PC-9 (cell line): ENCODE results near the gene PLB1. TPM values are rescaled to one million over a fixed set of nuclear protein-coding genes. Genes with fewer than 3 reads are reported as not detected.

Experiments used
- BruUV-seq: library from RNA; stranded (reverse); fragments of 400-500 nt; replicated peaks from 2 replicates; lab custom pipeline; 2021; lab: Mats Ljungman, UMichigan
- CTCF ChIA-PET: fragments of 300-600 bp; sonication (Branson Sonifier 250); formaldehyde crosslinking; loops from one replicate; lab custom pipeline; 2022; ENCODE audit warnings: antibody characterized with exemption; lab: Charles Lee
- POLR2A ChIA-PET: fragments of 300-600 bp; sonication (Branson Sonifier 250); formaldehyde crosslinking; loops from one replicate; lab custom pipeline; 2022; ENCODE audit warnings: antibody characterized with exemption; ENCODE audit not compliant: unreplicated experiment; lab: Charles Lee
- DNase-seq, 2 experiments: peaks; one replicate each; pipeline versions ENCODE4 v3.0.0 to v3.0.0-alpha.2; 2015 to 2022; ENCODE audit warnings: mixed read lengths in 1 of 2
- H2AFZ ChIP-seq: fragments of 200-600 bp; sonication (generic); 2 replicates; pipeline ENCODE4 v1.8.1; 2017; ENCODE audit warnings: antibody characterized with exemption
- H3F3A ChIP-seq: fragments of 200-600 bp; sonication (generic); 2 replicates; pipeline ENCODE4 v1.8.1; 2017; ENCODE audit warnings: antibody characterized with exemption, mild to moderate bottlenecking, low read depth; ENCODE audit not compliant: insufficient read depth
- H3K27ac ChIP-seq: fragments of 200-600 bp; sonication (generic); 2 replicates; pipeline ENCODE4 v1.6.1; 2016; ENCODE audit warnings: mixed run types
- H3K27me3 ChIP-seq: fragments of 200-600 bp; sonication (generic); 2 replicates; pipeline ENCODE4 v1.6.1; 2016; ENCODE audit warnings: low read depth, mixed run types; ENCODE audit not compliant: insufficient read depth
- H3K36me3 ChIP-seq: fragments of 200-600 bp; sonication (generic); 2 replicates; pipeline ENCODE4 v1.6.1; 2016; ENCODE audit warnings: low read depth, mixed run types
- H3K4me1 ChIP-seq: fragments of 200-600 bp; sonication (generic); replicated peaks from 2 replicates; pipeline ENCODE4 v1.6.1; 2016; ENCODE audit warnings: mixed run types; ENCODE audit not compliant: insufficient read depth
- H3K4me2 ChIP-seq: fragments of 200-600 bp; sonication (generic); 2 replicates; pipeline ENCODE4 v1.6.1; 2017; ENCODE audit warnings: mixed run types
- H3K4me3 ChIP-seq: fragments of 200-600 bp; sonication (generic); 2 replicates; pipeline ENCODE4 v1.6.1; 2016; ENCODE audit warnings: mixed run types
- H3K79me2 ChIP-seq: fragments of 200-600 bp; sonication (generic); 2 replicates; pipeline ENCODE4 v1.6.1; 2017; ENCODE audit warnings: low read depth, mixed run types
- H3K9me2 ChIP-seq: fragments of 200-600 bp; sonication (generic); 2 replicates; pipeline ENCODE4 v1.8.1; 2017; ENCODE audit warnings: mild to moderate bottlenecking; ENCODE audit not compliant: insufficient read depth
- H3K9me3 ChIP-seq: fragments of 200-600 bp; sonication (generic); 2 replicates; pipeline ENCODE4 v1.8.1; 2016; ENCODE audit warnings: low read depth; ENCODE audit not compliant: insufficient read depth
- H4K20me1 ChIP-seq: fragments of 200-600 bp; sonication (generic); 2 replicates; pipeline ENCODE4 v1.8.1; 2017; ENCODE audit not compliant: insufficient read depth
- CTCF ChIP-seq: fragments of 200-600 bp; sonication (generic); conservative IDR thresholded peaks from 2 replicates; pipeline ENCODE4 v1.6.1; 2017; ENCODE audit warnings: mixed run types, antibody characterized with exemption, mild to moderate bottlenecking, moderate library complexity
- EZH2 ChIP-seq: fragments of 200-600 bp; sonication (generic); IDR thresholded peaks from 2 replicates; pipeline ENCODE4 v1.8.0; 2017; ENCODE audit warnings: antibody characterized with exemption, low read depth
- intact Hi-C: fragments of 100-400 bp; cut with micrococcal nuclease; formaldehyde crosslinking; loops from one replicate; pipeline ENCODE4 v1.10.0; 2022; ENCODE audit not compliant: unreplicated experiment
- total RNA-seq: library from RNA; stranded (reverse); gene quantifications from 2 replicates; pipeline ENCODE4 v1.2.3, GENCODE V29; 2021

Gene PLB1
- total RNA-seq, 1 experiment from 2014 or later, result 2.7 TPM

GRCh38 chr2:28582152-28582551 is 86.3 kb downstream of the PLB1 start:
- ChIA-PET CTCF (no interaction called here), POLR2A (no interaction called here)
- H2AFZ ChIP-seq, result no peak overlapping the region
- H4K20me1 ChIP-seq, result no peaks in the 10 kb centered on the region
- DNase-seq, result peak in 1 of 2 experiments; percentile 21
- H3K9me2 ChIP-seq, result no peaks in the 10 kb centered on the region
- TF ChIP-seq EZH2 (no peak), CTCF (no peak)
- peaks cover 39% of the 10 kb centered on the region for H3K4me1 ChIP-seq
- BruUV-seq, result no TSS peak
- H3K79me2 ChIP-seq, result no peaks in the 10 kb centered on the region
- no peak overlapping the region for H3K4me3 ChIP-seq
- no peaks in the 10 kb centered on the region for H3K9me3 ChIP-seq
- no peaks in the 10 kb centered on the region for H3K27me3 ChIP-seq
- peaks cover 28% of the 10 kb centered on the region; the same call in 1 of the 2 replicates for H3F3A ChIP-seq
- H3K36me3 ChIP-seq, result no peaks in the 10 kb centered on the region
- intact Hi-C loops, result loop anchor here (5.0 kb wide), 1 partner anchor 35 kb away; no protein-coding TSS in a partner anchor
- H3K4me2 ChIP-seq, result no peak overlapping the region
- no peak overlapping the region for H3K27ac ChIP-seq

- DNase-seq, result peak in 1 of 2 experiments; percentile 26
- H3K27ac ChIP-seq, result peak overlapping the region; percentile 89; the same call in 1 of the 2 replicates
- H3K4me1 ChIP-seq, result peaks cover 36% of the 10 kb centered on the region
- no peak overlapping the region for H3K4me3 ChIP-seq
- H3K4me2 ChIP-seq, result no peak overlapping the region
- no peaks in the 10 kb centered on the region for H3K36me3 ChIP-seq
- H3K9me3 ChIP-seq, result no peaks in the 10 kb centered on the region
- no peaks in the 10 kb centered on the region for H3K27me3 ChIP-seq
- no peaks in the 10 kb centered on the region for H3K9me2 ChIP-seq
- intact Hi-C loops, result loop anchor here (5.0 kb wide), 1 partner anchor 35 kb away; no protein-coding TSS in a partner anchor
- no peak overlapping the region for H2AFZ ChIP-seq
- POLR2A ChIA-PET, result no interaction called here
- TF ChIP-seq CTCF (no peak), EZH2 (no peak)
- BruUV-seq, result no TSS peak
- H4K20me1 ChIP-seq, result no peaks in the 10 kb centered on the region
- no peaks in the 10 kb centered on the region for H3K79me2 ChIP-seq
- peaks cover 28% of the 10 kb centered on the region; the same call in 1 of the 2 replicates for H3F3A ChIP-seq
- CTCF ChIA-PET, result no interaction called here
Observed at GRCh38 chr2:28582595-28582994, 86.7 kb downstream of the PLB1 start.

GRCh38 chr2:28583899-28584553 is 88.2 kb downstream of the PLB1 start:
- TF ChIP-seq EZH2 (no peak), CTCF (no peak)
- intact Hi-C loops, result loop anchor here (5.0 kb wide), 1 partner anchor 33 kb away; no protein-coding TSS in a partner anchor

More at GRCh38 chr2:28583899-28584553, 88.2 kb downstream of the PLB1 start:
- BruUV-seq, result no TSS peak
- Histone ChIP-seq H3K9me3 (no peaks in the 10 kb centered on the region), H3K36me3 (no peaks in the 10 kb centered on the region), H3F3A (peaks cover 28% of the 10 kb centered on the region; the same call in 1 of the 2 replicates), H3K4me3 (peak overlapping the region; percentile 42; the same call in 1 of the 2 replicates), H3K4me2 (peak overlapping the region; percentile 77), H3K9me2 (no peaks in the 10 kb centered on the region), H3K4me1 (peaks cover 36% of the 10 kb centered on the region), H3K27ac (peak overlapping the region; percentile 89), H3K79me2 (no peaks in the 10 kb centered on the region), H3K27me3 (no peaks in the 10 kb centered on the region), H2AFZ (peak overlapping the region; percentile 49; the same call in 1 of the 2 replicates), H4K20me1 (no peaks in the 10 kb centered on the region)
- peak; percentile 83 to 91 for DNase-seq
- ChIA-PET POLR2A (interaction anchor here (0.6 to 0.7 kb wide), 3 partner anchors 50 to 335 kb away, joined by 3 to 4 read pairs (median 4); no protein-coding TSS in a partner anchor), CTCF (interaction anchor here (0.9 to 2.3 kb wide), 2 partner anchors 10 to 29 kb away, joined by 5 to 8 read pairs; no protein-coding TSS in a partner anchor)
